ENCODE measurements around the gene LRRC7. TPM values are rescaled to one million over a fixed set of nuclear protein-coding genes. Genes with fewer than 3 reads are reported as not detected.

The LRRC7 gene
- not detected in 2 replicates for total RNA-seq

GRCh38 chr1:69567652-69568420 is at the start of gene LRRC7:
Gene LRRC7 (plus strand): TSS chr1:69567922. CDS start chr1:69568640, 718 bp downstream.

